DMS 273 (cell line): ENCODE results near the gene SYT1.
A peak's percentile ranks its signal among the peaks of the same experiment; 100 is the strongest.
"Not testable (repeated sequence)": the region's sequence is repeated elsewhere in the genome, so short reads cannot be mapped to it uniquely, and the experiment has no call there.

Source experiments
- DNase-seq: peaks from one replicate; lab custom pipeline; 2025; ENCODE audit not compliant: unreplicated experiment; lab: John Stamatoyannopoulos, UW

Gene SYT1

GRCh38 chr12:79423560-79423959 lies 559.0 kb downstream of the SYT1 start:
- no peak for DNase-seq

DNA sequence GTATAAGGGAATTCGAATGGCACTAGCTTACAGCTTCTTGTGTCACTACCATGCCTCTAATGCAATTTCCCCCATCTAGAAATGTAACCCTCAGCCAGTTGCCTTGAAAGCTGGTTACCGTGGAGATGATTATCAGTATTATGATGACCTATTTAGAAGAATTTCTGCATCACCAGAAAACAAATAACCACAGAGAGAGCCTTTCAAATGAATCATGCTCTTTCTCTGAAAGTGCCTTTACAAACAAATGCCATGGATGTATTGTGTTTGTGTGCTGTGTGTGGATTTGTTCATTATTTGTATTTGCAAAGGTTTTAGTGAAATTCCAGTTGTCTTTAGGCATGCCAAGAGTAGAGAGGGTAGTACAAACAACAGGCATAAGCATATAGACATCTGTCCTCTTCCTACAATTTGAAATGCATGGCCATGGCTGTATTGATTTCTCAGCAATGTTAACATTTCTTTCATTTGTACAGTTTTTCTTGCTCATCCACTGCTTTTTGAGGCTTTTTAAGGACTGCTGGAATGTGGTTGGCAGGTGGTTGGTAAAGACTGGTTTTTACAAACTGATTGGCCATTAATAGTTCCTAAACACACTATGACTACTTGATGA lies 559.6 kb downstream of the SYT1 start:
- no peak for DNase-seq

DNA sequence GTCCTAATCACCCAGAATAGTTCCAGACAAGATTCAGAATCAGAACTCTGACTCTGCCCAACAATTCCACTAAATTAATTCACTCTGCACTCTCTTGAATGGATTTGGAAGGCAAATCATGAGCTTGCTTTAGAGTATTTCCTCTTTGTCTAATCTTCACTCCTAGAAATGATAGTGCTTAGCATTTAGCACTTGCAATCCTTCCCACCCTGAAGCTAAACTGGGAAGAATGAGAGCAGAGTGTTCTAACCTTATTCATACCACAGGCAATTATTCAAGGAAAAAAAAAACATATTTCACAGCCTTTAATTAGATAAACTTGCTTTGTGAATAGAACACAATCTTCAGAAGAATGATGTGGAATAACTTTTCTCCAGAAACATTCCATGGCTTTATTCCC lies 561.5 kb downstream of the SYT1 start:
- DNase-seq, result no peak

DNA sequence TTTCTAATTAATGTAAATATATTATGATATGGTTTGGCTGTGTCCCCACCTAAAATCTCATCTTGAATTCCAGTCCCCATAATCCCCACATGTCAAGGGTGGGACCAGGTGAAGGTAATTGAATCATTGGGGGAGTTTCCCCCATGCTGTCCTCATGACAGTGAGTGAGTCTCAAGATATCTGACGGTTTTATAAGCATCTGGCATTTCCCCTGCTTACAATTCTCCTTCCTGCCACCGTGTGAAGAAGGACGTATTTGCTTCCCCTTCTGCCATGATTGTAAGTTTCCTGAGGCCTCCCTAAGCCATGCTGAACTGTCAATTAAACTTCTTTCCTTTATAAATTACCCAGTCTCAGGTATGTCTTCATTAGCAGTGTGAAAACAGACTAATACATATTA lies 562.2 kb downstream of the SYT1 start:
- DNase-seq, result not testable (repeated sequence)

GRCh38 chr12:79433465-79434072 lies 569.0 kb downstream of the SYT1 start:
- DNase-seq, result no peak

DNA sequence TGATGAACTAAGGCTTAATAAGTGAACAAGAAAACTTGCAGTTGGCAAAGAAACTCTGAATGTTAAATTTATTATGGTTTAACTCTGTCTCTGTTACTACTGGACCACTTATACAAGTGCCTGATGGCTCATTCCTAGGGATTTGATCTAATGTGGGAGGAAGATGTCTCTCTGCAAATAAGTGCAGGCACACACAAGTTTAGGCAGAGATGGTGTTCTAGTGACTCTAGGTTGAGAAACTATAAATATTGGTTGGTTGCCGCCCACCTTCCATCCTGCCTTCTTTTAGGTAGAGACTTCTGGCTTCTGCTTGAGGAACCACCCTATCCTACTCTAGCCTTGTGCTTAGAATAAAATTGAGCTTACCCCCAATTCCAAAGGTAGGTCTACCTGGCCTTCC lies 570.0 kb downstream of the SYT1 start:
- DNase-seq, result no peak

DNA sequence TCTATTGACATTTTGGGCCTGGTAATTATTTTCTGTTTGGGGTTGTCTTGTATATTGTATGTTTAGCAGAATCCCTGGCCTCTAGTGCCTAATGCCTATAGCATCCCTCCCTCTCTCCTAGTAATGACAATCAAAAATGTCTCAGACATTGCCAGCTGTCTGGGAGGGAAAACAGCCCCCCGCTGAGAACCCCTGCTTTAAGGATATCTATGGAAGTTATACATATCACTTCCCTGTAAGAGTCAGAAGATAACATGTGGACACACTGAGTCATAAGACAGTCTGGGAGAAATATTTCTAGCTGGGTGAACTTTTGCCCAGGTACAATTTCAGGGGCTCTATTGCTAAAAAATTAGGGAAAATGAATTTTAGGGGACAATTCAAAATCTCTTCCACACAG lies 571.2 kb downstream of the SYT1 start:
- no peak for DNase-seq

DNA sequence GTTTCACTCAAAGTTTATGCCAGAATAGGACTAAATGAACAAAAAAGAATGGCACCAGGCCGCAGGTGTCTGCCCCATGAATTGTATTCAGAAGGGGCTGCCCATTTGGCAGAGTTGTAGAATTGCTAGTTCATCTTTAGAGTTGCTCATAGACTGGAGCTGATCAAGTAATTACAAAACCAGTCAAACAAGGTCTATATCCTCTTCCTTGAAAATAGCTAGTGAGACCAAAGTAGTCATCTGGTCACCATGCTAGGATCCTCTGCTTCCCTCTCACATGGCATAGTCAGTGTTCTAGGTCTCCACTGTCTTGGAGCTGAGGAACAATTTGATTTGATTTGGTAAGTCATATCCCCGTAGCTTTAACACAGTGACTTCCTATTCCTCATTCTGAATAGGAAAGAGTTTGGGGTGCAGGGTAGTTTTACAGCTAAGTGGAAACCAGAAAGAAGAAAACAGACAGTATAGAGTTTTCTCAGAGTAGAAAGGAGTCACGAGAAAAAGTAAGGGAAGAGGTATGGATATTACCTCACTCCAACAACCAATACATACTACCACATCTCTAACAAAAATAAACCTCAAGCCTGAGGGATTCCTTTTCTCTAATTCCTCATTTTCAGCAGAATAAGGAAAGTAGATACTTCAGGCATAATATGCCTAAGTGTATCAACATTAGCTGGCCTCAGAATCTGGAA lies 574.1 kb downstream of the SYT1 start:
- DNase-seq, result no peak

DNA sequence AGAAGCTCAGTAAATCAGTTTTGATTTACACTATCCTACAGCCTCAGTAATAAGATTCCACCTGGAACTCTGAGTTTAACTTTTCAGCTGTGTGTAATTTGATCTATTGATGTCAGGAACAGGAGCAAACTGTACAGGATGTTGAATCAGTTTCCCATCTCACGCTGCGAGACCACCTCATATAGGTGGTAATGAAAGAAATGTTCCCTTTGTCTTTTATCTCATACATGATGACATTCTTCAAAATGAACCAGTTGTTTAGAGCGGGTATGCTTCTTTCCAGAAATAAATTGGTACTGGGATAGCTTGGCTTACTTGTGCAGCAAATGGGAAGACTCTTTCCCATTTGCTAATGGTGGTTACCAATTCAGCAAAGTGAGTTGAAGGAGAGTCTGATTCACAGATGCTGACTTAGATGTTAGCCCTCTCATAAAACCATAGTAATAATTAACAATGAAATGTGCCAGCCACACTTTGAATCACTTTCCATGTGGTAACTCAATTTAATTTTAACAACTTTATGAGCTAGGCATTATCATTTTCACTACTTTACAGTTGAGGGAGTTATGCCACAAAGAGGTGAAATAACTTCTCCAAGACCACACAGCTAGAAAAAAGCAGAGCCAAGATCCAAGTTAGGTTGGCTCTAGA lies 574.7 kb downstream of the SYT1 start:
- DNase-seq, result no peak

DNA sequence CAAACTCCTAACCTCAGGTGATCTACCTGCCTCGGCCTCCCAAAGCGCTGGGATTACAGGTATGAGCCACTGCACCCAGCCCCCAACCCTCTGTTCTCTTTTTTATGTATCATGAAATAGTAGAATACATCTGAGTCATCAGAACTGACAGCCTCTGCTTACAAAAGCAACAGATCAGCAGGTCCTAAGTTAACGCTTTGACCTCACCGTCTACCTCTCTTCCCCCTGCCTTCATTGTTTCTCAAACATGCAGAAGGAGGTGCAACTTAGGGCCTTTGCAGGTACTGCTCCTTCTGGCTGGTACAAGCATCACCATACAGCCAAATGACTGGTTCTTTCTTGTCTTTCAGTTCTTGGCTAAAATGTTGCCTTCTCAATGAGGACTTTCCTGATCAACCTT lies 577.0 kb downstream of the SYT1 start:
- DNase-seq, result no peak

GRCh38 chr12:79442396-79442795 lies 577.8 kb downstream of the SYT1 start:
- DNase-seq, result no peak

DNA sequence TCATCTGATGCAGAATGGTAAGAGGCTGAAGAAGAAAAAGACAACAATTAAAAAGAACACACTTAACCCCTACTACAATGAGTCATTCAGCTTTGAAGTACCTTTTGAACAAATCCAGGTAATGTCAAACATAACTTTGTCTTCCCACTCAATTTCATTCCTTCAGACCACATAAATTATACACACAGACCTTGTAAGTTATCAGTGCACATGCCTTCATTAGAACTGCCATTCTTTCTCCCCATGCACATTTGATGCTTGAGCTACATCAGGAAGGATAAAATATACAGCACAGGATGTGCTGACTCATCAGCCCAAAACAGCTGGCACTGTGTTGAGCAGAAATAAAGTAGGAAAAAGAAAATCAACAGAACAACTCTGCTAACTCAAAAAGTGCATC lies 579.5 kb downstream of the SYT1 start:
- DNase-seq, result peak; percentile 2

DNA sequence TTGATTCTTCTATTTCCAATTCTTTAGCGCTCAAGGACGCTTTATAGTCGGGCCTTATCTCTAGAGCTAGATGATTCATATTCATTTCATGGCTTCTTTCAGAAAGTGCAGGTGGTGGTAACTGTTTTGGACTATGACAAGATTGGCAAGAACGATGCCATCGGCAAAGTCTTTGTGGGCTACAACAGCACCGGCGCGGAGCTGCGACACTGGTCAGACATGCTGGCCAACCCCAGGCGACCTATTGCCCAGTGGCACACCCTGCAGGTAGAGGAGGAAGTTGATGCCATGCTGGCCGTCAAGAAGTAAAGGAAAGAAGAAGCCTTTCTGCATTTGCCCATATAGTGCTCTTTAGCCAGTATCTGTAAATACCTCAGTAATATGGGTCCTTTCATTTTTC lies 584.2 kb downstream of the SYT1 start:
- no peak for DNase-seq

DNA sequence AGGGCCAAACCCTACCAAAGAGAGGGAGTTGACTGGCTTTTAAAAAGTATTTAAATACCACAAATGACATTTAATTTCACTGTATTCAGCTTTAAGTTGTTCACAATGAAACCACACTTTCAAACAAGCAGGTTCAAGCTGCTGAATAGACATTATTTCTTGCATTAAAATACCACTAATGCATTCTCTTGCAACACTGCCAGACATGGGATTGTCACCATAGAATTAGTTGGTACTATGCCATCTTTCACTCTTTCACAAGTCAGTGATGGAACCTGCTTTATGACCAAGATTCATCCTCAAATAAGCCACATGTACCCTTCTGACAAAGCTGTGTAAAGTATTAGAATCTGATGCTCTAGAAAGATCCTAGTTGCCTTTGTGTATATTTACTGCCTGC lies 586.8 kb downstream of the SYT1 start:
- DNase-seq, result peak; percentile 7

DNA sequence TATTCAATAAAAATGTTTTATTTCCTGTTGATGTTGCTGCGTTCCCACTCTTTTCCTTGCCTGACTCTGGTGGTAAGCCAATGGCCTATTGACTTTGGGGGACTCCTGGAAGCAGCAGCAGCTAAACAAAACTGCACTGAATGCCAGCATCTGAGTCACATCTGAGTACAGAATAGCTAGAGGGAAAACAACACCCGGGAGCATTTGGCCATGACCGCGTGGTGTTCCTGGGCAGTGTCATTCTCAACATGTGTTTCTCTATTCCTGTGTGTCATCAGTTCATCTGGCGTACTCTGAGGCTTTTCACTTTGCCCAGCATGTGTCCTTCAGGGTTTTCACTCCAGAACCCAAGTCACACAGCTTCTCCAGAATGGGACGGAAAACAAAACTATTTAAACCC lies 587.4 kb downstream of the SYT1 start:
- DNase-seq, result peak; percentile 53

- DNase-seq, result no peak
Observed at GRCh38 chr12:79452906-79453305, 588.3 kb downstream of the SYT1 start.

GRCh38 chr12:79453820-79454219 lies 589.2 kb downstream of the SYT1 start:
- DNase-seq, result no peak

DNA sequence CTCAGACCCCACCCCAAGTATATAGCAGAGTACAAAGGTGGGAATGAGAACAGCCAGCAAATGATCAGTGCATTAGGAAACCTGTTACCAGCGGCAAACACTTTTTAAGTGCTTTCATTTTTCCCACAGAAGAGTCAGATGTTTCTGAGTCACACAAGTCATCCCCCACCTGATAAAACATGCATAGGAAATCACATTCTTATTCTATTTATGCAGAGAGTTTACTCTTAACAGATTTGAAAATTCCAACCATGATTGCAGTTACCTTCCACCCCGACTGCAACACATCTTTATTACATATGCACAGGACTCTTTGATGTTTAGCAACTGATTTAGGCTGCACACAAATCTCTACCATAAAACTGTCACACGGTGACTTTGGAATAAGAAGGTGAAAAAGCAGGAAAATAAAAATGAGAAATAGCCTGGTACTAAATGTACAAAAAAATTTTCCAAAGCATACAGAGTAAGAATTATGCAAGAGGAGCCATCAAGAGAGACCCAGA lies 589.8 kb downstream of the SYT1 start:
- DNase-seq, result no peak

GRCh38 chr12:79455286-79455685 lies 590.7 kb downstream of the SYT1 start:
- no peak for DNase-seq

DNA sequence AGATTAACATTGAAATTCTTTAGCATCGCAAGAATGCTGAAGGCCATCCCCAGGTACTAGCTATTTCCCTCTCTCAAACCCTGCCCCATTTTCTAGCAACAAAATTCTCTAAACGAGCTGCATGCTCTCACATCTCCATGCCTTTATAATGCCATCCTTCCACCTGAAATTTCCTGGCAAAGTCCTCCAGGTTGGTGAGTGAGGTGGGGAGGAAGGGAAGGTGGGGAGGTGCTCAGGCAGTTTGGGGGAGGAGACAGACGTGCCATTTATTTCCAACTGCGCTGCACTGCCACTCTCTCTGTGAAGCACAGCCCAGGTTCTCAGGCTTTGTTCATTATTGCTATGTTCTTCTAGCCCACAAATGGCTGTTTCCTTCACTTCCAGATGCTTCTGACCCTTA lies 617.7 kb downstream of the SYT1 start:
- DNase-seq, result no peak

DNA sequence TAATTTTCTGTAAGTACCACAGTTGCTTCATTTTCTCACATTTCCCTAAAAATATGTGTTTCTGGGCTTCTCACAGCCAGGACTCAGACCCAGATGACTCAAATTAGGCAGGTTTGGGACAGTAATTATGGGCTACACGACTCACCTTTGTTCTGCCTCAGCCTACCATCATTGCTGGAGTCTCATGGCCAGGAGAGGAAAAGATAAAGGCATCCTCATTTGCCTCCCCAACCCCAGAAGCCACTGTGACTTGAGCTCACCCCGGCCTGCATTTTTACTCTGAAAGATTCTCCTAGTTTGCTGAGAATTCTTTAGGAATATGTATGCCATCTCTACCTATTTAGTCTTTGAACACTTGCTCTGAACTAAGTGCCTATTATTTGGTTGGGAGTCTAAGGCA lies 618.3 kb downstream of the SYT1 start:
- DNase-seq, result no peak

- no peak for DNase-seq
Observed at GRCh38 chr12:79486154-79486553, 621.6 kb downstream of the SYT1 start.
